Ascending aorta (tissue), 2 donors: ENCODE data around the gene SLC7A1. TPM values are rescaled to one million over a fixed set of nuclear protein-coding genes. Genes with fewer than 3 reads are reported as not detected.

Source experiments
- DNase-seq, 2 donors: peaks; one replicate each; pipeline ENCODE4 v3.0.0-alpha.2; 2019; ENCODE audit warnings: low spot score in 2 of 2
- H3K27ac ChIP-seq, 2 donors: fragments of 200-600 bp; sonication (generic); one replicate each; pipeline ENCODE4 v1.5.1; 2016 to 2017; ENCODE audit warnings: mild to moderate bottlenecking in 1 of 2
- H3K27me3 ChIP-seq: fragments of 200-600 bp; sonication (generic); one replicate; pipeline ENCODE4 v1.5.1; 2017
- H3K36me3 ChIP-seq, 2 donors: fragments of 200-600 bp; sonication (generic); one replicate each; pipeline ENCODE4 v1.5.1; 2016
- H3K4me1 ChIP-seq, 2 donors: fragments of 200-600 bp; sonication (generic); one replicate each; pipeline ENCODE4 v1.5.1; 2016 to 2017; ENCODE audit warnings: mild to moderate bottlenecking in 1 of 2
- H3K4me3 ChIP-seq, 2 donors: fragments of 200-600 bp; sonication (generic); one replicate each; pipeline ENCODE4 v1.5.1; 2016 to 2017; ENCODE audit warnings: mild to moderate bottlenecking in 1 of 2
- H3K9me3 ChIP-seq, 2 donors: fragments of 200-600 bp; sonication (generic); one replicate each; pipeline ENCODE4 v1.5.1; 2016
- CTCF ChIP-seq, 3 experiments: fragments of 200-600 bp in 2 of 3; fragments of 450-650 bp in 1 of 3; sonication (generic) in 2 of 3; IDR thresholded peaks; one replicate each; pipeline ENCODE4 v1.5.1; 2016 to 2019; ENCODE audit warnings: antibody characterized with exemption in 3 of 3, mild to moderate bottlenecking in 1 of 3, moderate library complexity in 1 of 3
- intact Hi-C: fragments of 100-400 bp; cut with DNase I; formaldehyde crosslinking; loops from one replicate; pipeline ENCODE4 v1.15.1; 2023
- total RNA-seq: library from RNA; depleted of rRNA; stranded (reverse); fragments of >200 nt; gene quantifications from one replicate; pipeline ENCODE4 v1.1.0, GENCODE V29; 2016

SLC7A1 gene
- total RNA-seq, 1 donor from 2014 or later: 17.2 TPM

- intact Hi-C loops: no loop called here
- H3K27me3 ChIP-seq: no peaks in the 10 kb centered on the region
- DNase-seq: no peak
- TF ChIP-seq CTCF (IDR thresholded peaks at IDR 0.05): no peak
- no peaks in the 10 kb centered on the region for H3K36me3 ChIP-seq
- H3K4me3 ChIP-seq: no peak overlapping the region
- no peaks in the 10 kb centered on the region for H3K9me3 ChIP-seq
- H3K27ac ChIP-seq: no peak overlapping the region
- H3K4me1 ChIP-seq: no peaks in the 10 kb centered on the region
Measured at GRCh38 chr13:29619995-29620394, 24.5 kb upstream of the SLC7A1 start.

GRCh38 chr13:29613101-29613500 is 17.6 kb upstream of the SLC7A1 start:
- Histone ChIP-seq H3K4me3 (no peak overlapping the region), H3K9me3 (no peaks in the 10 kb centered on the region), H3K36me3 (no peaks in the 10 kb centered on the region), H3K4me1 (no peaks in the 10 kb centered on the region), H3K27ac (no peak overlapping the region), H3K27me3 (no peaks in the 10 kb centered on the region)
- no peak for TF ChIP-seq CTCF (IDR thresholded peaks at IDR 0.05)
- intact Hi-C loops: no loop called here
- DNase-seq: no peak

DNA sequence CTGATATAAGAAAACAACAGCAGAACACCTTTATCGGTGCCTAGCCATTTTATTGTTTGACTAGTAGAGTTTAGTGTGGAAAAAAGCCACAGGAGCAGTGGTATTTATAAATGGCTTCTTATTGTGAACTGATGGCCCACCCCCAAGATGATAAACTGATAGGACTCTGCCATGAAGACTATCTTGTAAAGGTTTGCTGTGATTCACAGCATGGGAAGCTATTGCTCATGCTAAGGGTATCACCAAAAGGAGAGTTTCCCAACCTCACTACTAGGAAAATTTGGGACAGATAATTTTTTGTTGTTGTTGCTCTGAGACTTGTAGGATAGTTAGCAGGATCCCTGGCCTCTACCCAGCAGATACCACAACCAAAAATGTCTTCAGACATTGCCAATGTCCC is 12.0 kb upstream of the SLC7A1 start:
- Histone ChIP-seq H3K27ac (no peak overlapping the region), H3K9me3 (no peaks in the 10 kb centered on the region), H3K27me3 (no peaks in the 10 kb centered on the region), H3K4me1 (no peaks in the 10 kb centered on the region), H3K36me3 (no peaks in the 10 kb centered on the region), H3K4me3 (no peak overlapping the region)
- no peak for TF ChIP-seq CTCF (IDR thresholded peaks at IDR 0.05)
- no peak for DNase-seq
- intact Hi-C loops: no loop called here

DNA sequence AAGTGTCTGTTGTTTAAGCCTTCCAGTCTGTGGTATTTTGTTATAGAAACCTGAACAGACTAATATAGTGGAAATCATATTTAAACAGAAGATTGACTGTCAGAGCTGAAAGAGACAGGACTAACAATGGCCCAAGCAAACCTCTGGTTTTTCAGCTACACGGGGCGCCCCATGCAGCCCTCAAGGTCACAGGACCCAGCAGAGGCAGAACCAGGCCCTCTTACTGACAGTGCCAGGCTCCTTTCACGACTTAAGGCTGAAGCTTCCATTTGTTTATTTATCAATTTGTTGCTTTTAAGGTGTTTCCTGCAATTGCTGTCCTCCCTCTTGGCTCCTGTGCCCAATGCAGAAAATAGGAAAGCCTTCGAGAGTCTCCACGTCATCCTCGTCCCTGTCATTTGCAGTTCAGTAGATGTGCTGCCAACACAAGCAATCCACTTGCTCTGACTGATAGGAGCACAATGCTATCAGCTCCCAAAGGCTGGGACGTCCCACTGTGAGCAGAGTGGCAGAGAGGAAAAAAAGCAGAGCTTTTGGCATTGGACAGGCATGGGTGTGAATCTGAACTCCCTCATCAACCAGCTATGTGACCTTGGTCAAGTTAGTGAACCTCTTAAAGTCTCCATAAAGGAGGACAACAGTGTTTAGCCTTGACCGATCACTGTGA is 10.5 kb upstream of the SLC7A1 start:
- no peak for DNase-seq
- intact Hi-C loops: no loop called here
- Histone ChIP-seq H3K4me1 (no peaks in the 10 kb centered on the region), H3K27ac (no peak overlapping the region), H3K27me3 (no peaks in the 10 kb centered on the region), H3K36me3 (no peaks in the 10 kb centered on the region), H3K9me3 (no peaks in the 10 kb centered on the region), H3K4me3 (no peak overlapping the region)
- TF ChIP-seq CTCF (IDR thresholded peaks at IDR 0.05): no peak

DNA sequence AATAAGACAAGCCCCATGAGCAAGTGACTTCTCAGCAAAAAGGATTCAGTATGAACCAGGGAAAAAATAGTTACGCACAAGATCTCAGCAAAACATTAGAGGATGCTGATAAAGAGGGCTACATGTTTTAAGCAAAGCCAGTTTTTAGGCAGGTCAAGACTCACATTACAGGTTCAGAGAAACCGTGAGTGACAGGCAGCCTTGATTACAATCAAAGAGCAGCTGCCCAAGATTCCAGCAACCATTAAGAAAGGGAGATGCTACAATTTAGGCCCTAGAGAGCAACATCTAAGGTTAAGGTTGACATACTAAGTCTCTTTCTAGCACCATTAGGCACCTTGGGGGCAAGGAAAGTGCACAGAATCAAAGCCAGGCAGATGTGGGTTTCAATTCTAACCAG is 2.8 kb upstream of the SLC7A1 start:
- intact Hi-C loops: loop anchor here (5.0 to 10.0 kb wide), 5 partner anchors 76 to 1974 kb away; partner anchors contain the start of genes HSPH1, LNX2, MTUS2 and POLR1D
- H3K9me3 ChIP-seq: no peaks in the 10 kb centered on the region
- no peaks in the 10 kb centered on the region for H3K36me3 ChIP-seq
- DNase-seq: no peak
- H3K4me1 ChIP-seq: peaks cover 0 to 2% of the 10 kb centered on the region in 2 donors
- no peak overlapping the region for H3K4me3 ChIP-seq
- H3K27me3 ChIP-seq: no peaks in the 10 kb centered on the region
- TF ChIP-seq CTCF (IDR thresholded peaks at IDR 0.05): no peak
- no peak overlapping the region for H3K27ac ChIP-seq
